ENCODE measurements around the gene GET3. TPM values are rescaled to one million over a fixed set of nuclear protein-coding genes. Genes with fewer than 3 reads are reported as not detected.
A peak's percentile ranks its signal among the peaks of the same experiment; 100 is the strongest.
"Not testable (repeated sequence)": the region's sequence is repeated elsewhere in the genome, so short reads cannot be mapped to it uniquely, and the experiment has no call there.

Gene GET3
- polyA plus RNA-seq, 1 donor from 2014 or later: 64.2 TPM

- Mint-ChIP-seq H3K9me3 (peaks cover 0 to 2% (median 0%) of the 10 kb centered on the region in 3 donors), H3K36me3 (peaks cover 1% of the 10 kb centered on the region), H3K27ac (peak overlapping the region in 2 of 3 donors; percentile 99 to 100), H3K4me1 (peaks cover 14 to 20% (median 19%) of the 10 kb centered on the region in 3 donors), H3K4me3 (peak overlapping the region; percentile 80 to 94 (median 93)), H3K27me3 (no peaks in the 10 kb centered on the region)
Observed at GRCh38 chr19:12794196-12794941, 57.1 kb downstream of the GET3 start.

GRCh38 chr19:12794971-12795381, 57.7 kb downstream of the GET3 start:
- Mint-ChIP-seq H3K9me3 (peaks cover 0 to 2% (median 0%) of the 10 kb centered on the region in 3 donors), H3K4me3 (peak overlapping the region in 3 of 4 donors; percentile 93 to 94 (median 93)), H3K27me3 (no peaks in the 10 kb centered on the region), H3K36me3 (peaks cover 1% of the 10 kb centered on the region), H3K4me1 (peaks cover 14 to 20% (median 19%) of the 10 kb centered on the region in 3 donors), H3K27ac (peak overlapping the region in 2 of 3 donors; percentile 99 to 100)

GRCh38 chr19:12796146-12797071, 59.1 kb downstream of the GET3 start:
- Mint-ChIP-seq H3K27me3 (no peaks in the 10 kb centered on the region), H3K4me3 (peak overlapping the region; percentile 78 to 93 (median 87)), H3K36me3 (peaks cover 1% of the 10 kb centered on the region), H3K4me1 (peaks cover 20 to 25% (median 22%) of the 10 kb centered on the region in 3 donors), H3K9me3 (peaks cover 0 to 2% (median 0%) of the 10 kb centered on the region in 3 donors), H3K27ac (peak overlapping the region; percentile 93 to 100 (median 98))

GRCh38 chr19:12797141-12797587, 59.9 kb downstream of the GET3 start:
- no peaks in the 10 kb centered on the region for H3K27me3 Mint-ChIP-seq
- H3K27ac Mint-ChIP-seq: peak overlapping the region in 1 of 3 donors; percentile 98
- peak overlapping the region in 1 of 4 donors; percentile 17 for H3K4me3 Mint-ChIP-seq
- peaks cover 0 to 2% (median 0%) of the 10 kb centered on the region in 3 donors for H3K9me3 Mint-ChIP-seq
- H3K4me1 Mint-ChIP-seq: peaks cover 20 to 26% (median 22%) of the 10 kb centered on the region in 3 donors
- peaks cover 1% of the 10 kb centered on the region for H3K36me3 Mint-ChIP-seq

DNA sequence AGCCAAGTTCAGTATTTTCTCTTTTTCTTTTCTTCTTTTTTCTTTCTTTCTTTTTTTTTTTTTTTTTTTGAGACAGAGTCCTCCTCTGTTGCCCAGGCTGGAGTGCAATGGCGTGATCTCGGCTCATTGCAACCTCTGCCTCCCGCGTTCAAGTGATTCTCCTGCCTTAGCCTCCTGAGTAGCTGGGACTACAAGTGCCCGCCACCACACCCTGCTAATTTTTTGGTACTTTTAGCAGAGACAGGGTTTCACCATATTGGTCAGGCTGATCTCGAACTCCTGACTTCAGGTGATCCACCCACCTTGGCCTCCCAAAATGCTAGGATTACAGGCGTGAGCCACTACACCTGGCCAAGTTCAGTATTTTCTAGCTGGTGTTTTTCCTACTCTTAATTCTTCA, 60.3 kb downstream of the GET3 start:
- H3K9me3 Mint-ChIP-seq, H3K36me3 Mint-ChIP-seq, H3K4me3 Mint-ChIP-seq, H3K27me3 Mint-ChIP-seq: not testable (repeated sequence)
- Mint-ChIP-seq H3K27ac (peak overlapping the region in 1 of 3 donors; percentile 56), H3K4me1 (peaks cover 20 to 30% (median 26%) of the 10 kb centered on the region in 3 donors)

Other genes starting within 250 kb of the GET3 start
- gene ZNF564, start 186.0 kb upstream of the GET3 start, polyA plus RNA-seq: 16.2 TPM
- gene ZNF490, start 126.7 kb upstream of the GET3 start, polyA plus RNA-seq: 6.7 TPM
- gene ZNF791, start 126.6 kb upstream of the GET3 start, polyA plus RNA-seq: 13.3 TPM
- 99.6 TPM for gene MAN2B1, start 70.8 kb upstream of the GET3 start, polyA plus RNA-seq
- 18.4 TPM for gene WDR83, start 70.7 kb upstream of the GET3 start, polyA plus RNA-seq
- gene DHPS, start 55.6 kb upstream of the GET3 start, polyA plus RNA-seq: 111 TPM
- gene GNG14, start 49.5 kb upstream of the GET3 start, polyA plus RNA-seq: not detected
- gene FBXW9, start 40.9 kb upstream of the GET3 start, polyA plus RNA-seq: 5.1 TPM
- 4.2 TPM for gene TNPO2, start 13.6 kb upstream of the GET3 start, polyA plus RNA-seq
- 299 TPM for gene TRIR, start 2.8 kb upstream of the GET3 start, polyA plus RNA-seq
- not detected for gene BEST2, start 14.3 kb downstream of the GET3 start, polyA plus RNA-seq
- 6.6 TPM for gene HOOK2, start 38.1 kb downstream of the GET3 start, polyA plus RNA-seq
- 955 TPM for gene JUNB, start 54.0 kb downstream of the GET3 start, polyA plus RNA-seq
- 195 TPM for gene PRDX2, start 64.3 kb downstream of the GET3 start, polyA plus RNA-seq
- 6.4 TPM for gene THSD8, start 64.6 kb downstream of the GET3 start, polyA plus RNA-seq
- gene RNASEH2A, start 69.1 kb downstream of the GET3 start, polyA plus RNA-seq: 27.4 TPM
- gene RTBDN, start 97.1 kb downstream of the GET3 start, polyA plus RNA-seq: not detected
- 1.2 TPM for gene MAST1, start 101.0 kb downstream of the GET3 start, polyA plus RNA-seq
- 49.6 TPM for gene DNASE2, start 144.0 kb downstream of the GET3 start, polyA plus RNA-seq
- not detected for gene KLF1, start 149.7 kb downstream of the GET3 start, polyA plus RNA-seq
- 13.5 TPM for gene GCDH, start 153.7 kb downstream of the GET3 start, polyA plus RNA-seq
- gene SYCE2, start 181.8 kb downstream of the GET3 start, polyA plus RNA-seq: not detected
- 56.8 TPM for gene FARSA, start 196.2 kb downstream of the GET3 start, polyA plus RNA-seq
- gene CALR, start 201.1 kb downstream of the GET3 start, polyA plus RNA-seq: 158 TPM
- 132 TPM for gene RAD23A, start 208.4 kb downstream of the GET3 start, polyA plus RNA-seq
- gene GADD45GIP1, start 219.7 kb downstream of the GET3 start, polyA plus RNA-seq: 84.1 TPM
- gene DAND5, start 232.1 kb downstream of the GET3 start, polyA plus RNA-seq: not detected